Right lung (tissue), 5 donors: ENCODE measurements around the gene SSC5D. TPM values are rescaled to one million over a fixed set of nuclear protein-coding genes. Genes with fewer than 3 reads are reported as not detected.

Source experiments
- DNase-seq, 2 donors: peaks; one replicate each; pipeline ENCODE4 v3.0.0-alpha.2; 2013
- polyA plus RNA-seq, 5 donors: library from polyadenylated mRNA; unstranded; fragments of 120-200 nt; gene quantifications; one replicate each; pipeline versions ENCODE4 v1.2.1 to v1.2.3, GENCODE V29; 2013; ENCODE audit warnings: inconsistent platforms in 1 of 5, low replicate concordance in 1 of 5; ENCODE audit not compliant: insufficient read length in 5 of 5, insufficient read depth in 1 of 5

SSC5D gene
- polyA plus RNA-seq, 5 donors = 3.1 to 15.6 (median 8.8) TPM

DNA sequence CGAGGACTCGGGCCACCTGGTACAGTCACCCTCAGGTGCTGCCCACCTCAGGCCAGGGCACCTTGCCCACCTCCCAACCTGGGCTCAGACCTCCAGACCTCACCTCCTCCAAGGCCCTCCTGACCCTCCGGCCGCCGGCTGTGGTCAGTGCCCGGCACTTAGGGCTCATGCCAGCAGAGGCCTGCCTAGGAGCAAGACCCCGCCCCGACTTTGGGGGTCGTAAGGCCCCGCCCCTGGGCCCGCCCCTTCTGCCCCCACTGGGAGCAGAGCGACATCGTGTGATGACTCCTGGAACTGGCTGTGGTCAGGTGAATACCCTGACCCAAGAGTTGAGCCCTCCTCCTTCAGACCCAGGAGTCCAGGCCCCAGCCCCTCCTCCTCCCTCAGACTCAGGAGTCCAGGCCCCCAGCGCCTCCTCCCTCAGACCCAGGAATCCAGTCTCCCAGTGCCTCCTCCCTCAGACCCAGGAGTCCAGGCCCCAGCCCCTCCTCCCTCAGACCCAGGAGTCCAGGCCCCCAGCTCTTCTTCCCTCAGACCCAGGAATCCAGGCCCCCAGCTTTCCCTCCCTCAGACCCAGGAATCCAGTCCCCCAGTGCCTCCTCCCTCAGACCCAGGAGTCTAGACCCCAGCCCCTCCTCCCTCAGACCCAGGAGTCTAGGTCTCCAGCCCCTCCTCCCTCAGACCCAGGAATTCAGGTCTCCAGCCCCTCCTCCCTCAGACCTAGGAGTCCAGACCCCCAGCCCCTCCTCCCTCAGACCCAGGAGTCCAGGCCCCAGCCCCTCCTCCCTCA lies 48.9 kb downstream of the SSC5D start, which contains the start of gene SBK2:
Gene SBK2, minus strand, starts transcription at position 183 of the 790 bp plus-strand sequence. CDS start 839 bp downstream, outside the sequence.
- DNase-seq = no peak

- no peak for DNase-seq
These were observed 49.5 kb downstream of the SSC5D start for GRCh38 chr19:55537741-55538111.

DNA sequence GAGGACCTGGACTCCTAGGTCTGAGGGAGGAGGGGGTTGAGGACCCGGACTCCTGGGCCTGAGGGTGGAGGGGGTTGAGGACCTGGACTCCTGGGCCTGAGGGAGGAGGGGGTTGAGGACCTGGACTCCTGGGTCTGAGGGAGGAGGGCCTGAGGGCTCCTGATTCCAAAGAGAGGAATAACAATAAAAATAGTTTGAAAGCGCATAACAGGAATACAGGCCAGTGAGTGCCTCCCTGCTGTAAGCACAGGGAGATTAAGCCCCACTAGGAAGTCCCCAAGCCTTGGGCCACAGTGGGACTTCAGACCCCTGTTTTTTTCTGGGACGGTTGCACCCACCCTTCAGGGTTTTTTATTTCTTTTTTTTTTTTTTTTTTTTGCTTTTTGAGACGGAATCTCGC lies 49.9 kb downstream of the SSC5D start:
- DNase-seq = no peak

- no peak for DNase-seq
These were observed 51.1 kb downstream of the SSC5D start for GRCh38 chr19:55539090-55539984.

GRCh38 chr19:55540619-55541018 lies 52.4 kb downstream of the SSC5D start:
- no peak for DNase-seq

DNA sequence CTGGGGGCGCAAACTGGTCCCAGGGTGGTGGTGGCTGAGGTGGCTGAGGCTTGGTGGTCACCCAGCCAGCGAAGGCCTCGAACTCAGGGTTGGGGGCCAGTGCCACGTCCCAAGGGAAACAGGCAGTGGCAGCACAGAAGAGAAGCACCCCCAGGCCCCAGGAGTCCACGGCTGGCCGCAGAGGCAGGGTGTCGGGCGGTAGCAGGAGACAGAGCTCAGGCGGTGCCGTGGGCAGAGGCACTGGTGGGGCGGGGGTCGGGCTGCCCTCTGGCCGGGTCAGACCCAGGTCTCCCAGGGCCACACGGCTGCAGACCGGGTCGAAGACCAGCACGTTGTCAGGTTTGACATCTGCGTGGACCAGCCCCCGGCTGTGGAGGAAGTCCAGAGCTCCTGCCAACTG lies 52.9 kb downstream of the SSC5D start:
- no peak for DNase-seq

GRCh38 chr19:55542292-55542855 lies 54.1 kb downstream of the SSC5D start:
- no peak for DNase-seq

GRCh38 chr19:55543567-55543966 lies 55.3 kb downstream of the SSC5D start:
- DNase-seq = no peak

DNA sequence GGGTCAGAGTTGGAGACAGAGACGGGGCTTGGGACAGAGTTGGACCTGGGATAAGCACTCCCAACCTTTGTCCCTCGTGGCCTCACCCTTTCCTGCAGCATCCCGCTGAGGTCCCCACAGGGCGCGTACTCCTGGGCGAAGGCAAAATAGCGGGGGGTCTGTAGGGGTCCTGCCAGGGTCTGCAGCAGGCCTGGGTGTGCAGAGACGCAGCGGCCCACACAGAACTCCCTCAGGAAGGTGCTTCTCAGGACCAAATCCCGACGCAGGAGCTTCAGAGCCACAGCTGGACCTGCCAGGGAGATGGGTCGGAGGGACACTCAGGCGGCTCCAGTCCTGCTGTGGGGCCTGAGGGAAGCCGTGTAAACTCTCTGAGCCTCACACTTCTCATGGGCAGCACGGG lies 55.8 kb downstream of the SSC5D start:
- no peak for DNase-seq

- no peak for DNase-seq
These were observed 56.7 kb downstream of the SSC5D start for GRCh38 chr19:55544776-55545439.

- DNase-seq = no peak
These were observed 57.2 kb downstream of the SSC5D start, which contains the start of gene SBK3 for GRCh38 chr19:55545443-55545842. Gene SBK3, minus strand, starts transcription at chr19:55545543. Its CDS starts 0 bp downstream, at chr19:55545543.

DNA sequence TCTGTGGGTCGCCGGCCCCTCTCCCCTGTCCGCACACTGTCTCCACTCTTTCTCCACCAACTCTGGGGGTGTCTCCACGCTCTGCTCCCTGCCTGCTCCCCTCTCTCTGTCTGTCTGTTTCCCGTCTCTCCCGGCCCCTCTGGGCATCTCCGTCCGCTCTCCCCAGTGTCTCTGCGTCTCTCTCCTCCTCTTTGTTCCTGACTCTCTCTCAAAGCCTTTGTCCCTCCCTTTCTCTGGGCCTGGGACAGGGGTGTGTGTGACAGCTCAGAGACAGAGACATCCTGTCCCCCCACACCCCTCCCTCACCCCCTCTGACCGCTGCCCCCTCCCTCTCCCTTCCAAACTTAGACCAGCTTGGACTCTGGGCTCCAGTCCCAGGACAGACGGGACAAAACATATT lies 57.8 kb downstream of the SSC5D start:
- no peak for DNase-seq

DNA sequence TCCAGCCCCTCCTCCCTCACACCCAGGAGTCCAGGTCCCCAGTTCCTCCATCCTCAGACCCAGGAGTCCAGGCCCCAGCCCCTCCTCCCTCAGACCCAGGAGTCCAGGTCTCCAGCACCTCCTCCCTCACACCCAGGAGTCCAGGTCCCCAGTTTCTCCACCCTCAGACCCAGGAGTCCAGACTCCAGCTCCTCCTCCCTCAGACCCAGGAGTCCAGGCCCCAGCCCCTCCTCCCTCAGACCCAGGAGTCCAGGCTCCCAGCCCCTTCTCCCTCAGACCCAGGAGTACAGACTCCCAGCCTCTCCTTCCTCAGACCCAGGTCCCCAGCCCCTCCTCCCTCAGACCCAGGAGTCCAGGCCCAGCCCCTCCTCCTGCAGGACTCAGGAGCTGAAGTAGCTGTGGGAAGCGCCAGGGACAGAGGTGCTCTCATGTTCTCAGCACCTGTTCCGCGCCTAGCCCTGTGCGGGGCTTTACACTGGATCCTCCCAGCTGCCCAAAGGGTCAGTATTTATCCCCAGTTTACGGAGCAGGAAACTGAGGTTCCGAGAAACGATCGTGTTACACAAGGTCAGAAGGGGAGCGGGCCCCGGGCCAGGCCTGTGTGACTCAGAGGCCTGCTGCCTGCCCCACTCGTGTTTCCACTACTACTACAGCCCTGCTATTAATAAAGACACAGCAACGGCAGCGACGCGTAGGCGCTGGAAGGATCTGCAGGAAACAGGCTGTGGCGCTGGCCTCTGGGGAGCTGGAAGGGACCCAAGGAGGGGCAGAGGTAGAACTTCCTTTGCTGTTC lies 58.8 kb downstream of the SSC5D start:
- no peak for DNase-seq

DNA sequence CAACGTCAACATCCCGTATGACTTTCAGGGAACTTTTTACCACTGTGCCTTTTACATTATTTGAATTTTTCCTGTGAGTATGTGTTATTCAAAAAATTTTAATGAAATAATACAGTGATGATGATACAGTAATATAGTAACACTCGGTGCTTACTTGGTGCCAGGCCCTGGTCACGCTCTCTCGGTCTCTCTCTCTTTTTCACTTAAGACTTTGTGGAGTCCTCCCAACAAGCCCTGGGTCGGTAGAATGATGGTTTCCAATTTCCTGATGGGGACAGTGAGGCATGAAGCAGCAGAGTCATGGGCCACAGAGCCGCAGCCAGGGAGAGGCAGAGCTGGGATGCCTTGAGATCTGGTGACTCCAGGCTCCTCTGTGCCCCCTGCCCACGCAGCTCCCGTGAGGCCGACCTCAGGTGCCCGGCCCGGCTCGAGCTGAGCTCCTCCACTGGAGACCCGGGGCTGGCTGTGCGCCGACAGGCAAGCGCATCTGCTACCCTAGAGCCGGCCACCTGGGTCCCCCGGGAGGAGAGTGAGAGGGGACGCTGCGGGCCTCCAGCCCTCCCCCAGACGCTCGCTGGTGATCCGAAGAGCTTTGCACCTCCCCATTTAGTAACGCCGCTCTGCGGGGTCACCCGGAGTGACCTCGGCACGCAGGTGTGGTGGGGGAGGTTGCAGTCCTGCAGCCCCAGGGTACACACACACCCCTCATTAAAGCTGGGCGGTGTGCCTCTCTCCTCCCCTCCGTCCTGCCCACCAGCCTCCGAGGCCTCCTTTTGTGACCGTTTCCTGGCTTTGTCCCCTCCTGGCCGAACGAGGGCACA lies 61.5 kb downstream of the SSC5D start:
- DNase-seq = no peak

GRCh38 chr19:55550321-55550650 lies 62.0 kb downstream of the SSC5D start:
- no peak for DNase-seq

- DNase-seq = no peak
These were observed 64.0 kb downstream of the SSC5D start for GRCh38 chr19:55552206-55552605.

- DNase-seq = no peak
These were observed 64.4 kb downstream of the SSC5D start for GRCh38 chr19:55552620-55553019.

DNA sequence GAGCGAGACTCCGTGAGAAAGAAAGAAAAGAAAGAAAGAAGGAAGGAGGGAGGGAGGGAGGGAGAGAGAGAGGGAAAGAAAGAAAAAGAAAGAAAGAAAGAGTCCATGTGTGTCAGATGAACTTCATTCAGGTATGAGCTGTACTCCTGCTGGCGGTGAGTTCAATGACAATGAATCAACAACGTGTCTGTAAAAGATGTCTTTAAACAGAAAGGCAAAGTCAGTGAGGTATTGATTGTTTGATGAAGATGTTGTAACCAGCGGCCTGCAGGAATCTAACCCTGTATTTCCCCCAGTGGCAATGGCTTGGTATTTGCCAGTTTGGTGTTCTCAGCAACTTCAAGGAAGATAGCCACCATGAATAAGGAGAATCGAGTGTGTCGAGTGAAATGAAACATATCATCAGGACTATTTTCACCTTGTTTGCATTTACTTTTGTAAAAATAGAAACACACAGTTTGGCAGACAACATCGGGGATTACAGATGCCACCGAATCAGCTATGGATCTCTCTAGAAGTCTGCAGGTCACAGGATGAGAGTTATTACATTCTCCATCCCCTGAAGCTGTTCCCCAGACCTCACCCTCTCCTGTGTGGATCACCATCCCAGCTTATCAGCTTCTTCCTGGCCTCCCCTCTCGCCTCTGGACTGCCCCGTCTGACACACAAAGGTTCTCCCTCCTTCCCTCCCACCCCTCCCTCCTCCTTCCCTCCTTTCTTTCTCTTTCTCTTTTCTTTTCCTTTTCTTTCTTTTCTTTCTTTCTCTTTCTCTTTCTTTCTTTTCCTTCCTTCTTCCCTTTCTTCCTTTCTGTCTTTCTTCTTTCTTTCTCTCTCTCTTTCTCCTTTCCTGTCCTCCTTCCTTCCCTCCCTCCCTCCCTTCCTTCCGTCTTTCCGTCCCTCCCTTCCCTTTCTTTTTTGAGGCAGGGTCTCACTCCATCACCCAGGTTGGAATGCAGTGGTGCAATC lies 65.3 kb downstream of the SSC5D start:
- DNase-seq = no peak

GRCh38 chr19:55554302-55554701 lies 66.1 kb downstream of the SSC5D start:
- no peak for DNase-seq
